Progenitor cell of endocrine pancreas (in vitro differentiated cells): ENCODE measurements around the gene DERL3. TPM values are rescaled to one million over a fixed set of nuclear protein-coding genes. Genes with fewer than 3 reads are reported as not detected.

Experiments used
- DNase-seq: peaks from one replicate; pipeline ENCODE4 v3.0.0; 2021; ENCODE audit warnings: low spot score; ENCODE audit not compliant: unreplicated experiment
- H3K27ac Mint-ChIP-seq: 2 replicates; pipeline ENCODE4 v1.8.0; 2021; ENCODE audit warnings: mild to moderate bottlenecking, moderate library complexity, mixed read lengths
- H3K27me3 Mint-ChIP-seq: 2 replicates; pipeline ENCODE4 v1.8.0; 2021; ENCODE audit warnings: mixed read lengths
- H3K36me3 Mint-ChIP-seq: 2 replicates; pipeline ENCODE4 v1.8.0; 2022; ENCODE audit warnings: mixed read lengths; ENCODE audit not compliant: insufficient read depth
- H3K4me1 Mint-ChIP-seq: 2 replicates; pipeline ENCODE4 v1.8.0; 2021; ENCODE audit warnings: low read depth, mixed read lengths
- H3K4me3 Mint-ChIP-seq: 2 replicates; pipeline ENCODE4 v1.8.0; 2021; ENCODE audit warnings: low read depth, mild to moderate bottlenecking, moderate library complexity, mixed read lengths
- H3K9me3 Mint-ChIP-seq: 2 replicates; pipeline ENCODE4 v1.8.0; 2021; ENCODE audit warnings: low read depth, mixed read lengths
- CTCF ChIP-seq: fragments of 200-600 bp; sonication (generic); IDR thresholded peaks from one replicate; pipeline ENCODE4 v1.5.0; 2021; ENCODE audit warnings: antibody characterized with exemption, mild to moderate bottlenecking; ENCODE audit not compliant: unreplicated experiment
- long read RNA-seq: library from polyadenylated mRNA; unstranded; transcript quantifications from one replicate; pipeline ENCODE4 v2.0.0, GENCODE V29; 2020
- total RNA-seq: library from RNA; stranded (reverse); gene quantifications from 2 replicates; pipeline ENCODE4 v1.2.1, GENCODE V29; 2021

DERL3 gene
- total RNA-seq: 1.5 and 2.8 TPM in 2 replicates
- long read RNA-seq: 0 reads

- no peak for TF ChIP-seq CTCF
- Mint-ChIP-seq H3K27ac (peak within 1 kb of the TSS; percentile 86), H3K4me3 (peak within 1 kb of the TSS; percentile 78), H3K9me3 (no peaks in the 10 kb centered on the region), H3K27me3 (peaks cover 26% of the 10 kb centered on the region), H3K4me1 (peaks cover 8% of the 10 kb centered on the region), H3K36me3 (peaks cover 8% of the 10 kb centered on the region)
- DNase-seq: peak; percentile 86
Observed at GRCh38 chr22:23838681-23839468, at the start of gene DERL3. Gene DERL3, minus strand, starts transcription at chr22:23839006. Its CDS starts 19 bp downstream, at chr22:23838987.

GRCh38 chr22:23884140-23884539 is 45.3 kb upstream of the DERL3 start:
- Mint-ChIP-seq H3K4me1 (peaks cover 2% of the 10 kb centered on the region), H3K27ac (no peak overlapping the region), H3K9me3 (no peaks in the 10 kb centered on the region), H3K4me3 (no peak overlapping the region), H3K36me3 (peaks cover 14% of the 10 kb centered on the region), H3K27me3 (no peaks in the 10 kb centered on the region)
- DNase-seq: no peak
- TF ChIP-seq CTCF: no peak

DNA sequence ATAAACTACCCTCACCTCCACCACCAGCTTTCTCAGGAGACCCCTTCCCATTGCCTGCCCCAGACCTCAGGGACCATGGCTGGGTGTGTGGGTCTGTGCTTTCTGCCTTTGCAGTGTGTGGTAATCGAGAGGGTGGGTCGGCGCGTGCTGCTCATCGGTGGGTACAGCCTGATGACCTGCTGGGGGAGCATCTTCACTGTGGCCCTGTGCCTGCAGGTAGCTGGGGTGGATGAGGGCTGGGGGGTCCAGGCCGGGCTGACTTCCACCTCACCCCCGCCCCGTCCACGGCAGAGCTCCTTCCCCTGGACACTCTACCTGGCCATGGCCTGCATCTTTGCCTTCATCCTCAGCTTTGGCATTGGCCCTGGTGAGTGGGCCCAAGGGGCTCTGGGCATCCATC is 44.9 kb upstream of the DERL3 start:
- H3K4me3 Mint-ChIP-seq: no peak overlapping the region
- no peaks in the 10 kb centered on the region for H3K27me3 Mint-ChIP-seq
- H3K9me3 Mint-ChIP-seq: no peaks in the 10 kb centered on the region
- no peak overlapping the region for H3K27ac Mint-ChIP-seq
- no peak for TF ChIP-seq CTCF
- H3K4me1 Mint-ChIP-seq: peaks cover 2% of the 10 kb centered on the region
- DNase-seq: no peak
- peaks cover 16% of the 10 kb centered on the region for H3K36me3 Mint-ChIP-seq

DNA sequence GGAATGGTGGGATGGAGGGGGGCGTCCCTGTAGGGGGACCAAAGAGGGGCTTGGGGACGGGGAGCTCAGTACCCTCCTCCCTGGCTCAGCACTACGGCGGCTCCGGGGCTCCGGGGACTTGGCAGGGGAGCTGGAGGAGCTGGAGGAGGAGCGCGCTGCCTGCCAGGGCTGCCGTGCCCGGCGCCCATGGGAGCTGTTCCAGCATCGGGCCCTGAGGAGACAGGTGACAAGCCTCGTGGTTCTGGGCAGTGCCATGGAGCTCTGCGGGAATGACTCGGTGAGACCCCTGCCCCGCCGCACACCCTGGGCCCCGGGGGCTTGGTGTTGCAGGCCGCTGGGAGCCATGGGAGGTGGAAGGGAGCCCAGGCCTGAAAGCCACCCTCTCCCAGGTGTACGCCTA is 43.6 kb upstream of the DERL3 start:
- H3K27ac Mint-ChIP-seq: peak overlapping the region; percentile 39
- TF ChIP-seq CTCF: no peak
- no peak for DNase-seq
- H3K4me3 Mint-ChIP-seq: no peak overlapping the region
- H3K9me3 Mint-ChIP-seq: no peaks in the 10 kb centered on the region
- no peaks in the 10 kb centered on the region for H3K27me3 Mint-ChIP-seq
- H3K36me3 Mint-ChIP-seq: peaks cover 24% of the 10 kb centered on the region
- H3K4me1 Mint-ChIP-seq: no peaks in the 10 kb centered on the region

DNA sequence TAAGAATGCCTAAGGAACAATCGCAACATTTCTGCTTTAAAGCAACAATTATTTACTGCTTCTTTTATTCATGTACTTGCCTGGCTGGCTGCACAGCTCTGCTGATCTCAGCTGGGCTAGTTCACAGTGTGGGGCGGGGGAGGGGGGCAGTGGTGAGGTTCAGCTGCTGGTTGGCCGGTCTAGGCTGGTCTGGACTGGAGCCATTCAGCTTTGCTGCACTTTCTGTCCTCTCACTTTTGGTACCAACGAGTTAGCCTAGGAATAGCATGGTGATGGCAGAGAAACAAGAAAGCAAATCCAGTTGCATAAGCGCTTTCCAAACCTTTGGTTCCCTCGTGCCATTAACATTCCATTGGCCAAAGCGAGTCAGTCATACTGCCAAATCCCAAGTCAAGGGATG is 39.4 kb upstream of the DERL3 start:
- no peak for TF ChIP-seq CTCF
- Mint-ChIP-seq H3K9me3 (no peaks in the 10 kb centered on the region), H3K36me3 (peaks cover 25% of the 10 kb centered on the region), H3K4me1 (no peaks in the 10 kb centered on the region), H3K27me3 (no peaks in the 10 kb centered on the region), H3K4me3 (no peak overlapping the region), H3K27ac (no peak overlapping the region)
- no peak for DNase-seq
